Cardiac fibroblast (primary cell): ENCODE measurements around the gene ITPR2.

ENCODE experiments used
- DNase-seq, 2 donors: peaks; one replicate each; pipeline versions ENCODE4 v3.0.0 to v3.0.0-alpha.2; 2010; ENCODE audit warnings: low read depth in 2 of 2
- H3K4me3 ChIP-seq, 2 donors: replicated peaks in 1 of 2; 1 replicate in 1 of 2; 2 replicates in 1 of 2; pipeline ENCODE4 v1.5.1; 2011; ENCODE audit warnings: low read depth in 2 of 2, low read length in 2 of 2, mild to moderate bottlenecking in 2 of 2, moderate library complexity in 1 of 2
- CTCF ChIP-seq: IDR thresholded peaks from one replicate; pipeline ENCODE4 v1.5.1; 2011; ENCODE audit warnings: low read depth, mild to moderate bottlenecking, low read length, inconsistent platforms

Gene ITPR2

DNA sequence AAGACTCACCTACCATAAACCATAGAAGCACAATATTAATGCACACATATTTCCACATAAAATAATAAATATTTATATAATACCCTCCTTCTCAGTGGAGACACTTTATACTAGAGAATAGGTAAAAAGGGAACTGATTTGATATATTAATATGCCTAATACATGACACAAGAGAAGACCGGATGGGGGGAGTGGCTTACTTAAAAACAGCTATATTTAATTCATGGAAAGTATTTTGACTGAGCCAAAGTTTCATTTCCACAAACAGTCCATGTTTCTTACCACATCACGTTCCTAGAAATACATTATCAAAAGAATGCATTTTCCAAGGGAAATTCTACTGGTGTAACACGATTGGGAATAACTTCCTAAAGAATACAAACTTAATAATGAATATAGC, 63.4 kb downstream of the ITPR2 start:
- no peak for TF ChIP-seq CTCF
- H3K4me3 ChIP-seq, result no peak overlapping the region
- no peak for DNase-seq

DNA sequence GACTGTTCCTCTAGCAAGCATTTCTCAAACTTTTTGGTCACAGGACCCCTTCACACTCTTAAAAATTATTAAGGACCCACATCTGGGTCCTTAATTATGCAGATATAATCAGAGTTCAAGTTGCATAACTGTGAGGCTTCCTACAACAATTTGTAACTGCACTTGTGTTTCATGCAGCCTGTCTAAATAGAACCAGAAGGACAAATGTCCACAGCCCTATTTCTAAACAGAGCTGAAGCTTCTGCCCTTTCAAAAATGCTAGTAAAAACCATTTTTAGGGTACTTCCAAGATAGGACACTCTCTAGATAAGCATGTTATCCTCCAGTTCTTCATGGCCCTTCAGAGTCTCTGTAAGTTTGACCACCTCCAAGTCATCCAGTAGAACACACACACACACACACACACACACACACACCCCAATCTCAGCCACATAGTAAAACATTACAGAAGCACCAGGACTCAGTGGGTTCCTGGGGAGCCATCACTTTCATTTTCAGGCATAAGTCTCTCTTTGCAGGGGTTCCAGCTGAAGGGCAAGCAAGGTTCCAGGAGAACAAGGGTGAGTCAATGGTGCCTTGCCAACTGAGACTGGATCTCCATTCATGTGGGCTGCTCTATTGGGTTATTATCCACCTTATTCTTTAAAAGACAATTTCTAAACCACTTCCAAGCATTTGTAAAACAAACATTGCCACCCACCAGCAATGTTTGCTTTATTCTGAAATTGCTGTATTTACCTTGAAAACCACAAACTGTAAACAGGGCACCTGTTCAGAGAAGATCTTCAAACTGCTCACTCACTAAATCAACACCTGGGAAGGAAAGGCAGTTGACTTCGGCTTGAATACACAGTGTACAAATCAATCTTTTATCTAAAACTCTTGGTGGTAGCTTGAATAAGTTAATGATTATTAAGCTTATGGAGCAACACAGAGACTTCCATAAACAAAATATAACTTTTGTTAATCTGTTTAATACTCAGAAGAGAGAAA, 64.1 kb downstream of the ITPR2 start:
- no peak for DNase-seq
- TF ChIP-seq CTCF, result no peak
- H3K4me3 ChIP-seq, result no peak overlapping the region

GRCh38 chr12:26767865-26768264, 65.1 kb downstream of the ITPR2 start:
- no peak for DNase-seq
- TF ChIP-seq CTCF, result no peak
- H3K4me3 ChIP-seq, result no peak overlapping the region

GRCh38 chr12:26767116-26767515, 65.9 kb downstream of the ITPR2 start:
- DNase-seq, result no peak

DNA sequence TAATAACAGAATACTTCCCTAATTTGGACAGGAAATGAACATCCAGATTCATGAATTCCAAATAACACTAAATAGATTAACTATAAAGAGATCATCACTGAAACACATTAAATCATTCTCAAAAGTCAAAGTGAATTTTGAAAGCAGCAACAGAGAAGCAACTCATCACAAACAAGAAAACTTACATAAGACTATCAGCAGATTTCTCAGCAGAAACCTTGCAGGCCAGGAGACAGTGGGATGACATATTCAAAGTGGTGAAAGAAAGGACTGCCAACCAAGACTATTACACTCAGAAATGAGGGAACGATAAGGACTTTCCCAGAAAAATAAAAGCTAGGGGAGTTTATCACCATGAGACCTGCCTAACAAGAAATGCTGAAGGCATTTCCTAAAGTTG, 70.8 kb downstream of the ITPR2 start:
- no peak overlapping the region for H3K4me3 ChIP-seq
- no peak for DNase-seq
- no peak for TF ChIP-seq CTCF

More at GRCh38 chr12:26767116-26767515, 65.9 kb downstream of the ITPR2 start:
- no peak for TF ChIP-seq CTCF
- no peak overlapping the region for H3K4me3 ChIP-seq

DNA sequence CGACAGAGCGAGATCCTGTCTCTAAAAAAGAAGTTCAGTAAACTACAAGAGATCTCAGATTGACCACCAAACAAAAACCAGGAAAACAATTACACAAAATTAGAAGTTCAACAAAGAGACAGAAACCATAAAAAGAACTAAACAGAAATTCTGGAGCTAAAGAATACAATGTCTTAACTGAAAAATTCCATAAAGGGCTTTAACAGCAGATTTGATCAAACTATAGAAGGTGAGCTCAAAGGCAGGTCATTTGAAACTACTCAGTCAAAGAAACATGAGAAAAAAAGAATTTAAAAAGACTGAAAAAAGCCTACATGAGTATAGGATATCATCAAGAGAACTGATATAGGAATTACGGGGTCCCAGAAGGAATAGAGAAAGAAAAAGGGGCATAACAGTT, 71.2 kb downstream of the ITPR2 start:
- DNase-seq, result no peak
- TF ChIP-seq CTCF, result no peak
- H3K4me3 ChIP-seq, result no peak overlapping the region
